Stimulated activated CD4-positive, alpha-beta T cell treated with anti-CD3 and anti-CD28 coated beads, Interleukin-12 subunit alpha, Interleukin-12 subunit beta, amount 100 ng/mL, for 4 hours (primary cell): ENCODE measurements around the gene MYH7.
"Not testable (repeated sequence)": the region's sequence is repeated elsewhere in the genome, so short reads cannot be mapped to it uniquely, and the experiment has no call there.

Experiments
- DNase-seq: peaks from one replicate; pipeline ENCODE4 v3.0.0-alpha.2; 2020

The MYH7 gene

GRCh38 chr14:23406725-23407355 is 28.6 kb downstream of the MYH7 start:
- no peak for DNase-seq

- no peak for DNase-seq
Measured at GRCh38 chr14:23406244-23406643, 29.2 kb downstream of the MYH7 start.

- no peak for DNase-seq
Measured at GRCh38 chr14:23405516-23406025, 29.9 kb downstream of the MYH7 start.

GRCh38 chr14:23405096-23405495 is 30.4 kb downstream of the MYH7 start:
- DNase-seq, result no peak

- no peak for DNase-seq
Measured at GRCh38 chr14:23404331-23404900, 31.0 kb downstream of the MYH7 start.

GRCh38 chr14:23403908-23404307 is 31.6 kb downstream of the MYH7 start:
- no peak for DNase-seq

- DNase-seq, result no peak
Measured at GRCh38 chr14:23403139-23403438, 32.4 kb downstream of the MYH7 start.

- no peak for DNase-seq
Measured at GRCh38 chr14:23402296-23403138, 32.9 kb downstream of the MYH7 start.

- DNase-seq, result no peak
Measured at GRCh38 chr14:23401291-23401690, 34.2 kb downstream of the MYH7 start.

GRCh38 chr14:23400496-23401149 is 34.8 kb downstream of the MYH7 start:
- not testable (repeated sequence) for DNase-seq

GRCh38 chr14:23399591-23399990 is 35.9 kb downstream of the MYH7 start:
- DNase-seq, result no peak

- DNase-seq, result no peak
Measured at GRCh38 chr14:23399136-23399535, 36.3 kb downstream of the MYH7 start.

- no peak for DNase-seq
Measured at GRCh38 chr14:23398348-23398747, 37.1 kb downstream of the MYH7 start.

- DNase-seq, result no peak
Measured at GRCh38 chr14:23396781-23397407, 38.6 kb downstream of the MYH7 start.

- DNase-seq, result no peak
Measured at GRCh38 chr14:23396126-23396525, 39.3 kb downstream of the MYH7 start.

GRCh38 chr14:23392613-23393012 is 42.8 kb downstream of the MYH7 start:
- no peak for DNase-seq

GRCh38 chr14:23389871-23390270 is 45.6 kb downstream of the MYH7 start:
- DNase-seq, result not testable (repeated sequence)

GRCh38 chr14:23389396-23389795 is 46.1 kb downstream of the MYH7 start:
- DNase-seq, result no peak

- DNase-seq, result no peak
Measured at GRCh38 chr14:23388996-23389395, 46.5 kb downstream of the MYH7 start.

- no peak for DNase-seq
Measured at GRCh38 chr14:23387916-23388882, 47.3 kb downstream of the MYH7 start.

GRCh38 chr14:23386999-23387398 is 48.5 kb downstream of the MYH7 start:
- no peak for DNase-seq

GRCh38 chr14:23386266-23386657 is 49.2 kb downstream of the MYH7 start:
- not testable (repeated sequence) for DNase-seq
